Stimulated activated CD4-positive, alpha-beta T cell treated with anti-CD3 and anti-CD28 coated beads, TNF-alpha, amount 100 ng/mL, for 1 hour (primary cell): ENCODE measurements around the gene DENND5B.

Source experiments
- DNase-seq, 3 donors: peaks; one replicate each; pipeline ENCODE4 v3.0.0-alpha.2; 2020; ENCODE audit warnings: low read depth in 3 of 3, low spot score in 1 of 3

The DENND5B gene

GRCh38 chr12:31339831-31340622, 250.9 kb downstream of the DENND5B start:
- no peak for DNase-seq

GRCh38 chr12:31337952-31338351, 253.0 kb downstream of the DENND5B start:
- no peak for DNase-seq
